Endometrium (tissue), 2 donors: ENCODE results near the gene FOXO3.
"Not testable (repeated sequence)": the region's sequence is repeated elsewhere in the genome, so short reads cannot be mapped to it uniquely, and the experiment has no call there.

Experiments used
- FAIRE-seq: peaks from 2 replicates; lab custom pipeline; 2012; peaks lifted over from hg19 to GRCh38; lab: Jason Lieb, UNC
- donor health status: control.
- donor health status: control.

Gene FOXO3

DNA sequence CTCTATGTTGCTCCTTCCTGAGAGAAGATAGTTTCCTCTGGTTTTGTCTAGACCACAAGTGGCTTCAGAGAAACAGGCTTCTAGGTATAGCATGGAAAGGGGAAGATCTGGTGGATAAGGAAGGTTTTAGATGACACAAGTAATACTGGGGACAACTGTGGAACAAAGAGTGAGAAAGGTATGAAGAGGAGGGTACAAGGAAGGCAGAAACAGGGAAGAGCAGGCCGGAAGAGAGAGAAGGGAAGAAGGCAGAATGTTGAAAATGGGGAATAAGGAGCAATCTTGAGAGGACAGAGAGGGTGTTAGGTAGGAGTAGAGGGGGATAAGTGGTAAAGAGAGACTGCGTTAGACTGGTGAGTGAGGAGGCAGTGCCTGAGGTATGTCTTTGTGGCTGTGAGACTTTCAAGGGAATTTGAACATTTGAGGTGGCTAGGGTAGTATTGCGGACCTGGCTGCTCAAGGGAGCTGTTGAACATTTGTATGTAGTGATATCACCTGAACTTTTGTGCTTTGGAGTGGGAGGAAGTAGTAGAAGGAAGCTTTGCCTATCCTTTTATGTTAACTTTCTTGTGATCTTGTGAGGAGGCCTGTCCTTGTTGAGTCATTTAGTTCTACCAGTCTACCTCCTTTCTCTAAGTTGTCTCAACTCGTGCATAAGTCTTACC, 69.5 kb downstream of the FOXO3 start:
- no peak for FAIRE-seq

DNA sequence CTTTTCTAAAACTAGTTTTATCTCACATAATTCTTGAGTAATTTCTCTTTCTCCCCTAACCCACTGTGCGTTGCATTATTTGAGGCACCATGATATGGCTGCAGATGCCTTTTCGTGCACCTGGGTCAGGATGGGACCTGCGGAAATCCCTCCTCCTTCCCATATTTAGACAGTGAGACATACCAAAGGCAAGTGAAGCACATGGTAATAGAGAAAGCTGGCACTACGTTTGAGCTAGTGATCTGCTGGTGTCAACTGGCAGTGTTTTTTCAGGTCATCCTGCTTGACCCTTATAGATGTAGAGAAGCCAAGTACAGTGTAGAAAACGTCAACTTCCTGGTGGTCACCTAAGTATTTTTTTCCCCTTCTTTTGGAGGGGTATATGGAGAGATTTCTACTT, 71.7 kb downstream of the FOXO3 start:
- no peak for FAIRE-seq

DNA sequence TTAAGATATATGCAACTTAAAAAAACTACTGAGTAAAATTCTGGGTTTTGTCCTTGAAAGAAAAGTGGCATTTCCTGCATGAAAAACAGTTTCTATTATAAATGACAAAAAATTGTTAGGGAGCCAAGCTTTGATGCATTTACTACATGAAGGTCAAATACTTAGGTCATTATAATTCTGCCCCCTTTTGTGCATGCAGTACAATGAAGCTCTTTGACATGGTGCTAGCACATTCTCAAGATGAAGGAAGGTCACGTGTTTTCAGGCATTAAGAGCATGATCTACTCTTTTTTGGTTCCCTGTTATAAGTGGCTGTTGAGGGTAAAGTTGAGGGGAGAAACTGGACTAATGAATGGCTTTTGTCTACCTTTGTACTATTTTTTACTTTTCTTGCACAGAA, 72.7 kb downstream of the FOXO3 start:
- FAIRE-seq: no peak

DNA sequence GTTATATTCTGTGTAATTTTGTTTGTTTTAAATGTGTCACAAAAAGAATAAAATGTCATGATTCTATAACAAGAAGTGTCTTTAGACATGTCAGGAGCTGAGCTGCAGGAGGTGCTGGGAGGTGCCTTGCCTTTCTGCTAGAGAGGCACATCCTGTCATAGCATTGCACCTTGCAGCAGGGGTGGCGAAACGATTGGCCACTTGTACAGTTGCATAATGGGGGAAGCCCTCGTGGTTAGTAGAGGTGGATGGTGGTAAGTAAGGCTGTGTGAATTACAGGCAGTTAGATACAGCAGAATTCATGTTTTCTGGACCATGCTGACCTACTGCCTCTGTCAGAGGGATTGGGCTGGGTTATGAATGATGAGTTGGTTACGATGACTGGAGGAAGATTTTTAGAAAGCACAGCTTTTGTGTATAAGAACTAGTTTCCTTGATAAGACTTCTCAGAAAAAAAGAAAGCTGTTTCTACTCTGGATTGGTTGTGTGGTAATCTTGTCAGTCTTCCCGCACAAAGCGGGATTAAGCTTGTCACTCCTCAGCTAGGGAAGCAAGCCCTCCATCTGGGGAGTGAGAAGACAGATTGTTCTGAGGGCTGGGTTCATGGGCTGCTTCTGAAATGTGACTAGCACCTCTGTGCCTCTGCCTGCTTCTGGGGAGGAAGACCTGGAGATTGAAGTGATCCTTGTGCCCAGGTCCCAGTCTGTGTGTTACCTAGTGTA, 74.9 kb downstream of the FOXO3 start:
- no peak for FAIRE-seq

DNA sequence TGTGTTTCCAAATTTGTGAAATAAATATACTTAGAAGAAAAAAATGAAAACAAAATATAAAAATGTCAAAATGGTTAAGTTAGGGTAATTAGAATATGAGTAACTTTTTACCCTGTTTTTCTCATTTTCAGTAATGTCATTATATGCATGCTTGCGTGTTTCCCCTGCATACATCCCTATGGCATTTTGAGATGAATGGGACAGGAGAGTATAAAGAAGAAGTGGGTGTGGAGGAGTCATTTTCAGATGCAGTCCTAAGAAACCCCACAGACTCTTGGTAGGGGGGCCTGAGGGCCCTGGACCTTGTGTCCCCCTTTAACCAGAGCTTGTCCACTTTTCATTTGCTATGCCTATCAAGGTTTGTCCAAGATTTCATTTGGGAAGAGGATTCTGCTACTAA, 77.2 kb downstream of the FOXO3 start:
- no peak for FAIRE-seq

DNA sequence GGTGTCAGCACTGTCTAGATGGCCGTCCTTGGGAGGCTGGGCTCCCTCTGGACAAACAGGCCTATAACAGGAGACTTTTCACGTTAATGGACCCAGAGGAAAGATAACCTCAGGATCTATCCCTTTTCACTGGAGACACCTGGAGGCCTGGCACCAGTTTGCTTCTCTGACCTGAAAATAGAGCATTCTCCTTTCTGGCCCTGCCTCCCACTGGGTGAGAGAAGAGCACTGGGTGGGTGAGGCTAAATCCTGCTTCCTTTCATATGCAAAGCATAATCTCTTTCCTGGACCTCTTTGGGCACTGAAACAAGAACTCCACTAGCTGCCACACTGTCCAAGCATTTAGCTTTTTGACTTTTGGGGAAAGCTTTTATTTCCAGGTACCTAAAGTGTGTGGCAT, 78.3 kb downstream of the FOXO3 start:
- FAIRE-seq: no peak

DNA sequence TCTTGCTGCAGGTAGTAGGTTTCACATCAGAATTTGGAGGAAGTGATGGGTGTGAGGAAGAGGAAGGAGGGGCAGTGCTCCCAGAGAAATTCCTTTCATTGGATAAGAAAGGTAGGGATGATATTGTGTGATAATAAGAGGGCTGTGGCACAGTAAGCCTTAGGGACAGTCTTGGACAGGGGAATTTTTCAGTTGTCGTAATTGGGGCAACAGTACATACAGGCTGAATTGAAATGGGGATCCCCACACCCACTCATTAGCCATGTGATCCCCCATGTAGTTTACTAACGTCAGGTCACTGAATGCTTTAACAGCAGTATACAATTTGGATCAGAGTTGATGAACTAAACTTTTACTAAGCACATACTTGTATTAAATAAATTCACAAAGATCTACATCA, 79.4 kb downstream of the FOXO3 start:
- no peak for FAIRE-seq

DNA sequence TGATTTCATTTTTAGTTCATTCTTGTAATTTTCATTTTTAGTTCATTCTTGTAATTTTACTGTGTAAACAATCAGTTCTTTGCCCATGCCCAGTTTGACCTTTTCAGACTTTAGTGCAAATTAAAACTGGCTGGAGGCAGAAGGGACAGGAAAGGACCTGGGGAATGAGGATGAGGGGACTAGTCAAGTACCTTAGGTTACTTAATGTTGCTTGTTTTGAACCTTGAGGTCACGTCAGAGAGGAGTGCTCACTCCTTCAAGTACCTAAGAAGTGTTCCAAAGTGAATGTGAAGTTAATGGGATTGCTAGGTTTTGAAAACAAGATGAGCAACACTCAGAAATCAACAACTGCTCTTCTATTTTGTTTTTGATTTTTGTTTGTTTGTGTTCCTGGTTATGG, 82.5 kb downstream of the FOXO3 start:
- no peak for FAIRE-seq

DNA sequence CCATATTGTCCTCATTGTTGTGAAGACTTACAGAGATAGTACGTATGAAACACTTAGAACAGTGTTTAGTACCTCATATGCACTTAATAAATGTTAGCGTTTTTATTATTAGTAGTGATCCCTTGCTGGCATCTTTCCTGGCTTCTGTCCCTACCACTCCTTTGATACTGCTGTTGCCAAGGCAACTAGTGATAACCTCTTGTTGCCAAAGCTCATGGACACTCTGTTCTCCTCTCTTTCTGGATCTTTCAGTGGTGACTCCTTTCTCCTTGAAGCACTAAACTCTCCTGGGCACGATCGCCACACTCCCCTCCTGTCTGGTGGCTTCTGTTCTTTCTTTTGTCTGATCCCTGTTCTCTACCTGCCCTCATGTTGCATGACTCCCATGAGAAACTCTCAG, 83.5 kb downstream of the FOXO3 start:
- no peak for FAIRE-seq

DNA sequence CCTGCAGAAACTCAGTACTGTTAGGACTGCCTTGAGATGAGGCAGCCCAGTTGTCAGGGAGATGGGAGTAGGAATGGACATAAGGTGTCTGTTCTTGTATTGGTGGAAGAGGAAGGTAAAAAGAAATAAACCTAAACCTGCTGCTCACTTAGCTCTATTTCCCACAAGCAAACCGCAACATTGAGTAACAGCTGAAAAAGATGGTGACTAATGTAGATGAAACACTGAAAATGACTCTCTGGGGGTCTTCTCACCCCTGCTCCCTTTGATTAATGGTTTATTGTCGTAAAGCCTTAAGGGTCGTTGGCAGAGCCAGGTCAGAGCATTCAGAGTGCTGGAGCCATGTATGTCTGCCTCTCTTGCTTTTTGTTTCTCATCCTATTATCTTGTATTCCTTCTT, 87.5 kb downstream of the FOXO3 start:
- FAIRE-seq: no peak

DNA sequence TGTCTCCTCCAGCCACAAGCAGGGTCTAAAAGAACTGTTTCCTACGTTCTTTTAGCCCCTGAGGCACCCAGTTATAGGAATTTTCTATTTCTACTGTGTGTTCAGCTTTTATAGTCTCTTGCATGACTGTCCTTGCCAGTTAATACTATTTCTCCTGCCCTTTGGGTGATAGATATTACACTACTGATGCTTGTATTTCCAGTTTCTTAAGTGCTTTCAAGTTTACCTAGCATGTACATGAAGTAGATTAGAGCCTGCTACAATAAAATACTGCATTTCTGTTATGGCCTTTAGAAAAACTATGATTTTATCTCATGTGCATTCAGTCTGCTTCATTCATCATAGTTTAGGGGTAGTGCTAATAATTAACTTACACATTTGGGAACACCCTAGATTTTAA, 89.6 kb downstream of the FOXO3 start:
- no peak for FAIRE-seq

DNA sequence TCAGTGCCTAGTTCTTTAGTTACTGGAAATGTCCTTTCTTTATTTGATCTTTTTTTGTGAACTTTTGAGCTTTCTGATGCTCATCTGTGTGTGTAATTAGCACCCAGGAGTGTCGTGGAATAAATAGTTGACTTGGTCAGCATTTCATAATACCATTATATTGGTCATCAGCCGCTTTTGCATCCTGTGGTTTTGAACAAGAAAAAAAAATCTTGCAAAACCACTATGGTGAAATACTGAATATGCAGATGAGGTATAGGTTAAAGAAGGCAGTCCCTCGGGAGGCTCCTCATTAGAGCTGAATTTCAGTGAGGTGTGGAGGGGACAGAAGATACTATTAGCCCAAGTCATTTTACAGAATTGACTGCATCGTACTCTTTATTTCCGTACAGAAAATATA, 90.1 kb downstream of the FOXO3 start:
- no peak for FAIRE-seq

DNA sequence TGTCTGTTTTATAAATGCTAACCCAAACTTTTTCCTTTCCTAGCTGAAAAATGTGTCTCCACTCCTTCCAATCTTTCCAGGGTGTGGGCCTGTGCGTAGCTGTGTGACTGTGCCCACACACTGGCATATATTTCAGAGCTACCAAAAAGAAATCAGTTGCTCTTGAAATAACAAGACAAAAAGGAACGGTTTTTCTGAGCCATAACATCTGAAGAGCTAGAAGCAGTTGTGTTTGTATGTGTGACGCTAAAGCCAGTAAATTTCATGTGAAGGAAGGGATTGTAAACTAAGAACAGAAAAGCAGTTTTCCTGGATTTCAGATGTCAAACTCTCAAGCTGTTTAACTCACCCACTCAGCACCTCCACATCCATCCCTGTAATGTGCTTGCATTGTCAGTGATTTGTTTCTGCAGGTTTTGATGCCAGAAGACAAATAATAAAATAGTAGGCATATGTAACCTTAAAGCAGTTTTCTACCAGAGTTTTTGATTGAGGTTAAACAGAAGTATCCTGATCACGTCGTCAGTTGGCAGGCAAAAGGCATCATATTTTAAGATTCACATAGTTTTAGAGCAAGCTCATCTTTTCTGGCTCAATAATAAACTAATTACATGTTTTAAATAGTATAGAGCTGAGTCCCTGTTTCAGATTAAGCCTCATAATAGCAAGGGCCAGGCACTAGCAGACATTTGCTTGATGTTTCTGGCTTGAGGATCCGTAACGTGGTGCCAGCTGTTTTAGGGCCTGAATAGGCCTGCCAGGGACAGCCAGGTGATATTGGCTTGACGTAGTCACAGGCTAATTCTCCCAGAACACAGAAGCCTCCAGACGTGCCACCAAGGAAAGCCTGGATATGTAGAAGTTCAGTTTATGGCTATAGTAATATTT, 90.9 kb downstream of the FOXO3 start:
- FAIRE-seq: no peak

DNA sequence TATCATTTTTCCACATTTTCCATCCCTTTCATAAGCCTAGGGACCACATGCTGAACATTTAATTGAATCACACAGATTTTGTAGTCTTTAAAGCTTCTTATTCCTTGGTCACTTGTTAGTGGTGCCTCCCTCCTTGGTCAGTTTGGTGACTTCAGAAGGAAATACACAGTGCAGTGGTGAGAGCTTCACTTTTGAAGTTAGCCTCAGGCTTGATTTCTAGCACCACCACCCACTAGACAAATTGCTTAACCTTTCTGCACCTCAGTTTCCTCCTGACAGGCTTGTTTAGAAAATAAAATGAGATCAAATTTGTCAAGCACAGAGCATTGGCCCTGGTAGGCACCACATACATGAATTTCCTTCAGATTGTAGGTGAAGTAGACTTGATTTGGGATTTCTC, 91.7 kb downstream of the FOXO3 start:
- FAIRE-seq: no peak

DNA sequence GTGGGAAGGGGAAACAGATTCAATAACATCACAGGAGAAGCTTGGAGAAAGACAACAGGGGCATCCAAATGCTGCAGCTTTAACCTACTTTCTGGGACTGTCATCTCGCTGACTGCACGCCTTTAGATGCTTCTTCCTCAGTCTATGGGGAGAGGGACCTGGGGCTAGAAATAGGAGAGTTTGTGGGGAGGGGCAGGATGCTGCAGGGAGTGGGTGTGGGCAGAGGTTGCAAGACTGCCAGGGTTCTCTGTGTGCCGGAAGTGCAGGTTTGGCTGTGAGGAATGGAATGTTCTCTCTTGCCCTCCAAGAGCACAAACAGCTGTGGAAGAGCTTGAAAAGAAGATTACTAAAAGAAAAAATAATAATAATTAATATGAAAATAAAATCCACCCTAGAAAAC, 93.2 kb downstream of the FOXO3 start:
- no peak for FAIRE-seq

DNA sequence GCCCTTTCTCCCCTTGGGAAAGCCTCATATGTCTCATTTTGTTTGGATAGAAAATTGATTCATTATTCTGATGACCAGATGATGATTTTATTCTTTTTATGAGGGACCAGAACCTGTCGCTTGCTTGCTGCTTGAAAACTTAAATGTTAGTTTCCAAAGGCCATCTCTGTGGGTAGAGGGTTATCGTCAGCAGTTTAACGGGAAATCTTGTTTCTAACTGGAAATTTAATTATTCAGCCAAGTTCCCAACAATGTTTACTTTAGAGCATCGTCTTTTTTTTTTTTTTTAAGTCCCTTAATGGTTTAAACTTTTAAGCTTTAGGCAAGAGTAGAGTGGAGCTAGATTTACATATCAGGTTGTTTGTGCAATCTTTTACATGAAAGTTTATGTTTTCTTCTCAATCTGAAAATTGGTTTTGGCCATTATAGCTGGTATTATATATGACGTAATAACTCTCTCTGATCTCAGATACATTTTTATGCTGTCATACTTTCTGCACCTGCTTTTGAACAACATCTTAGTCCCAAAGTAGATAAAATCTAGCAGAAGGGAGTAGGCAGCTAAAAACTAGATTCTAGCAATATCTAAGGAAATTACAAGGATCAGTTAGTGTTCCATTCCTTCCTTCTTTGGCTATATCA, 93.9 kb downstream of the FOXO3 start:
- FAIRE-seq: no peak

DNA sequence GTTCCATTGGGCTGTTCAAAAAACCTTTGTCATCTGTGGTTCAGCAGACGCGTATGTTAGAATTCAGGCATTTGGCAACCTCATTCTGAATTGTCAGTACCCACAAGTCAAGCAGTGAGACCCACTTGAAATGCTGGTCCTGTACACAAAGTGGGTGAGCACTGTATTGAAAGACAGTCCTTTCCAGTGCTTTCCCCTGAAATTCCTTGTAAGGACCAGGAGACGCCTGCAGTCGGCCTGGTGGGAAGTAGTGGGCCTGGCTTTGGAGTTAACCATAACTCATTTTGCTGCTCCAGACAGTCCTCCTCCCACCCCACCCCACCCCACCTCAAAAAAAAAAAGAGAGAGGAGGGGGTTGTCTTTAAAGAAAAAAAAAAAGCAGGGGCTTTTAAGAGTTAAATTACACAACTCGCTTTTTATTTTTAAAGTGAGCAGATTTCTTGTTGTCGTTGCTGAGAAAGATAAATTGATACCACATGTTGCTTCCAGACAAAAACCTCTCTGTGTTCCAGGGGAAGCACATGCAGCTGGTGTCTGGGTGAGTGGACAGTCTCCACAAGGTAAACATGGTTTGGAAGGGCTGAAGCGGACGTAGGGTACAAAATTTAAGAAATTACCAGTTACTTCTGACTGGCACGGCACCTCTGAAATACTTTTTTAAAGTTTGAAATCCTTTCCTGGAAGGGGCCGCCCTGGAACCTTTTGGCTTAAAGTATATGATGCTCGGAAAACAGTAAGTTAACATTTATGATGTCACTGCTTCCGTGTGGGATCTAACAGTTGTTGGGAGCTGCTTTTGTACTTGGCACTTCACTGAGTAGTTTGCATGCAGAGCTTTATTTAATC, 95.3 kb downstream of the FOXO3 start:
- FAIRE-seq: no peak

DNA sequence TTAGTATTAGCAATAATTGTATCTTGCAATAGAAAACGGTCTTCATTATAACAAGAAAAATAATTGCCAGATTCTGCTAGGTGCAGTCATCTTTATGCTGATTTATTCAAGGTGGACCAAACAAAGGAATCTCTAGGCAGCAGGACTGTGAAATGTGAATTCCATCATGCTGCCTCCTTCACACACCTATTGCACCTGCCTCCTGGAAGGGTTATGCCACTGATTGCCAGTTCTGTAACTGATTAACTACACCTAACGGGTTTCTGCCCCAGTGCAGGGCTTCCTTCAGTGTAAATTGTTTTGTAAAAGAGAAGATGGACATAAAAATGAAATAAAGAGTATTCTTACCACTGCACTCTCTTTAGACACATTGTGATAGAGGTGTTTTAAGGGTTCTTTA, 96.1 kb downstream of the FOXO3 start:
- no peak for FAIRE-seq

DNA sequence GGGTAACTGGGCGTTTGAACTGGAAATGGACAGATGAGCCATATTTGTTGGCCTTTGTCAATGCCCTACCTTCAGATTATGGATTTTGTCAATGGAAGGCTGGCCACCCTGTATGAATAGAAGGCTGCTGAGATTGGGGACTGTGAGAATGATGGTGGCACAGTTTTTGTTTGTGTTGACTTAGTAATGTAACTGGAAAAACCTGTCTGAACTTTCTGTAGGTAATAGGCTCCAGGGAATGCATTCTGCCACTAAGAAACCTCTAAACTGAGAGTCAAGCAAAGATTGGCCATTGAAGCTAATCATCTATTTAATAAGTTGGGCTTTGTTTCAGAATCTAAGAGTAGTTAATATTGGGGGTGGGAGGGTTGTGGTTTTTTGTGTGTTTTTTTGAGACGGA, 97.5 kb downstream of the FOXO3 start:
- no peak for FAIRE-seq

DNA sequence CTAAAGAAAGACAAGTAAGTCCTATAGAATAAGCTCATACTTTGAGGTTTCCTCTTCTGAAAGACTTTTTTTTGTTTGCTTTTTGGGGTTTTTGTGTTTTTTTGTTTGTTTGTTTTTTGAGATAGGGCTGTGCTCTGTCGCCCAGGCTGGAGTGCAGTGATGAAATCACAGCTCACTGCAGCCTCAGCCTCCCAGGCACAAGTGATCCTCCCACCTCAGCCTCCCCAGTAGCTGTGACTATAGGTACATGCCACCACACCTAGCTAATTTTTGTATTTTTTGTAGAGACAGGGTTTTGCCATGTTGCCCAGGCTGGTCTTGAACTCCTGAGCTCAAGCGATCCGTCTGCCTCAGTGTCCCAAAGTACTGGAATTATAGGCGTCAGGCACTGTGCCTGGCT, 98.1 kb downstream of the FOXO3 start:
- not testable (repeated sequence) for FAIRE-seq

DNA sequence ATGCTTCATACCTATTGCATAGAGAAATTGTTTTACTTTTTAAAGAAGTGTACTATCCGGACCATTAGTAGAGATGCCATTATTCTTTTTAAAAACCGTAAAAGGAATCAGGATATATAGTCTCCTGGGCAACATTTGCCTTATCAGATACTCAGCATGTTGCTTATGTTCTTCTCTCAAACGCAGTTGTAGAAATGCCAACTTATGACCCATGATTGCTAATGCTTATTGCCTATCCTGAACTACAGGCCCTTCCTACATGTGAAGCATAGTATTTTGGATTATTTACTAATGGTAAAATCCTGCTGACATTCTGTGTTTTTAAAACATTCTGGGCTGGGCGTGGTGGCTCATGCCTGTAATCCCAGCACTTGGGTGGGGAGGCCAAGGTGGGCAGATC, 99.5 kb downstream of the FOXO3 start:
- no peak for FAIRE-seq

DNA sequence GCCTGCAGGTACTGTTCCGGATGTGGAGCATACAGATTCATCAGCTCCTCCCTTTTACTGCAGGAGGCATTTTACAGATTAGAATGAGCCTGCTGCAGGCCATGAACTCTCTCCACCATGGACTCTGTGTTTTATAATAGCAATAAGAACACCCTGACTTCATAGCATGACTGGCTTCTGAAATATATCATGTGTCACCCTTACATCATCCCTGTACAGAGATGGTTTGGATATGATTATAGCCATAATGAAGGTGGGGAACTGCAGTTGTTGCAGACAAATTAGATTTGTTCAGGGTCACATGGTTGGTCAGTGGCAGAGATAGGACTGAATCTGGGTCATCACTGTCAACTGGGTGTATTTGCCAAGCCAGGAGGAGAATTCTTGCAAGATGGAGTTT, 100.7 kb downstream of the FOXO3 start:
- no peak for FAIRE-seq
